Progenitor cell of endocrine pancreas (in vitro differentiated cells): ENCODE data around the gene OGFOD1. TPM values are rescaled to one million over a fixed set of nuclear protein-coding genes. Genes with fewer than 3 reads are reported as not detected.

Source experiments
- DNase-seq: peaks from one replicate; pipeline ENCODE4 v3.0.0; 2021; ENCODE audit warnings: low spot score; ENCODE audit not compliant: unreplicated experiment
- H3K27ac Mint-ChIP-seq: 2 replicates; pipeline ENCODE4 v1.8.0; 2021; ENCODE audit warnings: mild to moderate bottlenecking, moderate library complexity, mixed read lengths
- H3K27me3 Mint-ChIP-seq: 2 replicates; pipeline ENCODE4 v1.8.0; 2021; ENCODE audit warnings: mixed read lengths
- H3K36me3 Mint-ChIP-seq: 2 replicates; pipeline ENCODE4 v1.8.0; 2022; ENCODE audit warnings: mixed read lengths; ENCODE audit not compliant: insufficient read depth
- H3K4me1 Mint-ChIP-seq: 2 replicates; pipeline ENCODE4 v1.8.0; 2021; ENCODE audit warnings: low read depth, mixed read lengths
- H3K4me3 Mint-ChIP-seq: 2 replicates; pipeline ENCODE4 v1.8.0; 2021; ENCODE audit warnings: low read depth, mild to moderate bottlenecking, moderate library complexity, mixed read lengths
- H3K9me3 Mint-ChIP-seq: 2 replicates; pipeline ENCODE4 v1.8.0; 2021; ENCODE audit warnings: low read depth, mixed read lengths
- CTCF ChIP-seq: fragments of 200-600 bp; sonication (generic); IDR thresholded peaks from one replicate; pipeline ENCODE4 v1.5.0; 2021; ENCODE audit warnings: antibody characterized with exemption, mild to moderate bottlenecking; ENCODE audit not compliant: unreplicated experiment
- total RNA-seq: library from RNA; stranded (reverse); gene quantifications from 2 replicates; pipeline ENCODE4 v1.2.1, GENCODE V29; 2021

Gene OGFOD1
- total RNA-seq, 1 donor from 2014 or later = 32.0 TPM

- TF ChIP-seq CTCF = no peak
- DNase-seq = no peak
- no peak overlapping the region for H3K27ac Mint-ChIP-seq
- peaks cover 2% of the 10 kb centered on the region for H3K4me1 Mint-ChIP-seq
- H3K9me3 Mint-ChIP-seq = no peaks in the 10 kb centered on the region
- no peaks in the 10 kb centered on the region for H3K36me3 Mint-ChIP-seq
- peaks cover 32% of the 10 kb centered on the region for H3K27me3 Mint-ChIP-seq
- no peak overlapping the region for H3K4me3 Mint-ChIP-seq
These were observed 73.9 kb downstream of the OGFOD1 start for GRCh38 chr16:56525236-56525635.

Other genes with a start within 250 kb of the OGFOD1 start
- gene AMFR, start 26.0 kb upstream of the OGFOD1 start, total RNA-seq = 55.8 and 66.3 TPM in 2 replicates
- 139 and 142 TPM in 2 replicates for gene NUDT21, start 222 bp upstream of the OGFOD1 start, total RNA-seq
- gene BBS2, start 68.5 kb downstream of the OGFOD1 start, total RNA-seq = 52.3 and 56.0 TPM in 2 replicates
- not detected in 2 replicates for gene MT4, start 113.5 kb downstream of the OGFOD1 start, total RNA-seq
- gene MT3, start 138.0 kb downstream of the OGFOD1 start, total RNA-seq = not detected in 2 replicates
- gene MT2A, start 157.0 kb downstream of the OGFOD1 start, total RNA-seq = 11.5 TPM in 2 replicates
- gene MT1E, start 174.2 kb downstream of the OGFOD1 start, total RNA-seq = 4.0 and 5.2 TPM in 2 replicates
- not detected in 2 replicates for gene MT1M, start 181.1 kb downstream of the OGFOD1 start, total RNA-seq
- not detected in 2 replicates for gene MT1A, start 187.1 kb downstream of the OGFOD1 start, total RNA-seq
- gene MT1B, start 200.3 kb downstream of the OGFOD1 start, total RNA-seq = not detected in 2 replicates
- 6.3 and 7.2 TPM in 2 replicates for gene MT1F, start 206.4 kb downstream of the OGFOD1 start, total RNA-seq
- gene MT1G, start 216.5 kb downstream of the OGFOD1 start, total RNA-seq = 1.8 and 2.9 TPM in 2 replicates
- not detected in 2 replicates for gene MT1H, start 218.3 kb downstream of the OGFOD1 start, total RNA-seq
- gene MT1X, start 230.9 kb downstream of the OGFOD1 start, total RNA-seq = 6.8 and 6.9 TPM in 2 replicates